Kidney (tissue), 14 donors: ENCODE data around the gene MAGI3. TPM values are rescaled to one million over a fixed set of nuclear protein-coding genes. Genes with fewer than 3 reads are reported as not detected.

Experiments
- DNase-seq, 5 donors: peaks; one replicate each; pipeline ENCODE4 v3.0.0-alpha.2; 2013 to 2020
- FAIRE-seq: peaks from 2 replicates; lab custom pipeline; 2012; peaks lifted over from hg19 to GRCh38; lab: Jason Lieb, UNC
- H3K27ac ChIP-seq, 2 donors: one replicate each; pipeline ENCODE4 v1.7.0; 2013; ENCODE audit warnings: low read depth in 2 of 2, low read length in 2 of 2, inconsistent platforms in 1 of 2
- H3K27me3 ChIP-seq: one replicate; pipeline ENCODE4 v1.7.1; 2013; ENCODE audit warnings: low read length, inconsistent platforms; ENCODE audit not compliant: control insufficient read depth, insufficient read depth
- H3K36me3 ChIP-seq, 3 donors: one replicate each; pipeline versions ENCODE4 v1.7.0 to v1.7.1; 2013; ENCODE audit warnings: low read length in 3 of 3, control low read depth in 1 of 3, inconsistent platforms in 1 of 3; ENCODE audit not compliant: insufficient read depth in 3 of 3, control insufficient read depth in 2 of 3
- H3K4me1 ChIP-seq, 3 donors: one replicate each; pipeline versions ENCODE4 v1.7.0 to v1.7.1; 2013; ENCODE audit warnings: low read length in 3 of 3, inconsistent platforms in 1 of 3, low read depth in 1 of 3; ENCODE audit not compliant: control insufficient read depth in 2 of 3, insufficient read depth in 2 of 3
- H3K4me3 ChIP-seq, 3 donors: one replicate each; pipeline versions ENCODE4 v1.7.0 to v1.8.1; 2013; ENCODE audit warnings: low read length in 3 of 3, control low read depth in 1 of 3, inconsistent platforms in 1 of 3
- H3K9ac ChIP-seq, 3 donors: one replicate each; pipeline versions ENCODE4 v1.7.0 to v1.7.1; 2013; ENCODE audit warnings: low read length in 3 of 3, control low read depth in 1 of 3, inconsistent platforms in 1 of 3
- H3K9me3 ChIP-seq, 3 donors: one replicate each; pipeline versions ENCODE4 v1.7.0 to v1.7.1; 2013; ENCODE audit warnings: low read length in 3 of 3, control low read depth in 1 of 3, inconsistent platforms in 1 of 3; ENCODE audit not compliant: control insufficient read depth in 2 of 3, insufficient read depth in 1 of 3
- intact Hi-C: fragments of 100-400 bp; cut with DNase I; formaldehyde crosslinking; loops from one replicate; pipeline ENCODE4 v1.11.1; 2022
- polyA plus RNA-seq: library from polyadenylated mRNA; stranded (reverse); fragments of 350-450 nt; fragmentation: Illumina TruSeq; extraction: RNeasy Lipid Tissue Mini Kit (QIAGEN cat#74804); gene quantifications from one replicate; pipeline ENCODE4 v1.2.3, GENCODE V29; 2014; ENCODE audit warnings: low read depth, low replicate concordance; ENCODE audit not compliant: insufficient read depth
- total RNA-seq: library from RNA; stranded (reverse); fragmentation: NEBNext Ultra II Directional; extraction: Animal tissue kit (Norgen Biotek cat#: 25700); gene quantifications from one replicate; pipeline ENCODE4 v1.2.1, GENCODE V29; 2021
- TF ChIP-seq, protein P1 (sequence below): IDR thresholded peaks from 3 replicates; pipeline ENCODE4 v1.5.1; 2012; ENCODE audit warnings: mild to moderate bottlenecking, moderate library complexity, borderline replicate concordance; ENCODE audit not compliant: insufficient read depth; ENCODE audit errors: extremely low read depth
- donor health status: control.
- donor health status: control.
- donor health status: control.
- donor health status: control.
- donor health status: control.
- donor health status: DM: yes; HTN: yes; CAD: no.
- donor health status: Normal renal cell carcinoma (clear cell type).

MAGI3 gene
- total and polyA plus RNA-seq, 2 donors from 2014 or later: 5.6 to 25.9 TPM

DNA sequence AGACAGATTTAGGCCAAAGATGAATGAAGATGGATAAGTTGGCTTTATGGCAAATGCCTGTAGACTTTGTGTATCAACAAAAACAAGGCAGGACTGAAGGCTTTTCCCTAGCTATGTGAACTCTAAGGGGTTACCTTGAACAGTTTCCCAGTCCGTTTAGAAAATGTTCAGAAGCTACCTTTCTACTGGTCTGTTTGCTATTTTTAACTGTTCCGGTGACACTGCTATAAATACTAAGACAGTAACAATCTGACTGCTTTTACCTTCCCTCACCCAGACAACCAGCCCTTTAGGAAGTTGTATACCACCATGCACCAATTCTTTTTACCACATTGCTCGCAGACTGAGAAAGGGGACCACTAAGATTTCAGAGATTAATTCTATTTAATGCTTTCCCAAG, 266.8 kb downstream of the MAGI3 start:
- TF ChIP-seq, protein P1, sequence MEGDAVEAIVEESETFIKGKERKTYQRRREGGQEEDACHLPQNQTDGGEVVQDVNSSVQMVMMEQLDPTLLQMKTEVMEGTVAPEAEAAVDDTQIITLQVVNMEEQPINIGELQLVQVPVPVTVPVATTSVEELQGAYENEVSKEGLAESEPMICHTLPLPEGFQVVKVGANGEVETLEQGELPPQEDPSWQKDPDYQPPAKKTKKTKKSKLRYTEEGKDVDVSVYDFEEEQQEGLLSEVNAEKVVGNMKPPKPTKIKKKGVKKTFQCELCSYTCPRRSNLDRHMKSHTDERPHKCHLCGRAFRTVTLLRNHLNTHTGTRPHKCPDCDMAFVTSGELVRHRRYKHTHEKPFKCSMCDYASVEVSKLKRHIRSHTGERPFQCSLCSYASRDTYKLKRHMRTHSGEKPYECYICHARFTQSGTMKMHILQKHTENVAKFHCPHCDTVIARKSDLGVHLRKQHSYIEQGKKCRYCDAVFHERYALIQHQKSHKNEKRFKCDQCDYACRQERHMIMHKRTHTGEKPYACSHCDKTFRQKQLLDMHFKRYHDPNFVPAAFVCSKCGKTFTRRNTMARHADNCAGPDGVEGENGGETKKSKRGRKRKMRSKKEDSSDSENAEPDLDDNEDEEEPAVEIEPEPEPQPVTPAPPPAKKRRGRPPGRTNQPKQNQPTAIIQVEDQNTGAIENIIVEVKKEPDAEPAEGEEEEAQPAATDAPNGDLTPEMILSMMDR: no peak
- no peak overlapping the region for H3K4me3 ChIP-seq
- peaks cover 0 to 2% (median 2%) of the 10 kb centered on the region in 3 donors for H3K36me3 ChIP-seq
- no peak overlapping the region for H3K9ac ChIP-seq
- FAIRE-seq (no peak), DNase-seq (no peak)
- no peaks in the 10 kb centered on the region for H3K9me3 ChIP-seq
- peaks cover 0 to 3% (median 0%) of the 10 kb centered on the region in 3 donors for H3K4me1 ChIP-seq
- no peak overlapping the region for H3K27ac ChIP-seq
- H3K27me3 ChIP-seq: no peaks in the 10 kb centered on the region
- intact Hi-C loops: no loop called here

DNA sequence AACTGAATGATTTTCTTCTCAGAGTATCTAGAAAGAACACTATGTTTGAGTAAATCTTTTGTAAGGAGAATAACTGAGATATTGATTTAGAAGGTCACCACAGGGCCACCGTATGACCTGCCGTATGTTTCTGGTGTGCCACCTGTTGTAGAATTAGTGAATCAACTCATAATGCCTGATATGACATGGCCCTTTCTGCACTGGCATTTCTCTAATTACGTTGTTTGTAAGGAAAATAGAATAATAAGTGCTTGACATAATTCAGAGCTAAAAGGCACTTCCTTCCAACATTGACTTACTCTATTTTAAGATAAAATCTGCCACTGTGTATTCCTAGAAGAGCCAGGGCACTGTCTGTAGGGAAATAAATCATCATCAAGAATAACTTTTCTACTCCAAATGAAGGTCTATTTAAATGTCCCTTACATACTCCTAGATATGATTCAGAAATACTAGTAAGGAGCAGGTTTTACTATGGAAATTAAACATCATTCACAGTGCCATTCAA, 267.3 kb downstream of the MAGI3 start:
- FAIRE-seq: no peak
- Histone ChIP-seq H3K4me3 (no peak overlapping the region), H3K27me3 (no peaks in the 10 kb centered on the region), H3K27ac (no peak overlapping the region), H3K9ac (no peak overlapping the region), H3K36me3 (peaks cover 0 to 2% (median 2%) of the 10 kb centered on the region in 3 donors), H3K9me3 (no peaks in the 10 kb centered on the region), H3K4me1 (peaks cover 0 to 3% (median 0%) of the 10 kb centered on the region in 3 donors)
- intact Hi-C loops: no loop called here
- TF ChIP-seq, protein P1: no peak
- no peak for DNase-seq

DNA sequence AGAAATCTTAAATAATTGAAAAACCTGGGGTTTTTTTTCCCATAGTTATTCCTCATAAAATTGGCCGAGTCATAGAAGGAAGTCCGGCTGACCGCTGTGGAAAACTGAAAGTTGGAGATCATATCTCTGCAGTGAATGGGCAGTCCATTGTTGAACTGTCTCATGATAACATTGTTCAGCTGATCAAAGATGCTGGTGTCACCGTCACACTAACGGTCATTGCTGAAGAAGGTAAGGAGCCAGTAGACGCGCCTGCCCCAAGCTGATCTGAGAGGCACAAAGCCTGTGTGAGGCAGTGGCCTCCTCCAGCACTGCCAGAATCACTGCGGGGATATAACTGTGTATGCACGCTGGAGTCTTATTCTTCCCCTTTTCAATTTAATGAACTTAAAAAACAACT, 268.7 kb downstream of the MAGI3 start:
- no peak overlapping the region for H3K9ac ChIP-seq
- no peaks in the 10 kb centered on the region for H3K27me3 ChIP-seq
- H3K9me3 ChIP-seq: no peaks in the 10 kb centered on the region
- FAIRE-seq (no peak), DNase-seq (no peak)
- peaks cover 0 to 3% (median 0%) of the 10 kb centered on the region in 3 donors for H3K4me1 ChIP-seq
- H3K36me3 ChIP-seq: peaks cover 0 to 2% (median 2%) of the 10 kb centered on the region in 3 donors
- intact Hi-C loops: no loop called here
- TF ChIP-seq, protein P1: no peak
- H3K27ac ChIP-seq: no peak overlapping the region
- no peak overlapping the region for H3K4me3 ChIP-seq

DNA sequence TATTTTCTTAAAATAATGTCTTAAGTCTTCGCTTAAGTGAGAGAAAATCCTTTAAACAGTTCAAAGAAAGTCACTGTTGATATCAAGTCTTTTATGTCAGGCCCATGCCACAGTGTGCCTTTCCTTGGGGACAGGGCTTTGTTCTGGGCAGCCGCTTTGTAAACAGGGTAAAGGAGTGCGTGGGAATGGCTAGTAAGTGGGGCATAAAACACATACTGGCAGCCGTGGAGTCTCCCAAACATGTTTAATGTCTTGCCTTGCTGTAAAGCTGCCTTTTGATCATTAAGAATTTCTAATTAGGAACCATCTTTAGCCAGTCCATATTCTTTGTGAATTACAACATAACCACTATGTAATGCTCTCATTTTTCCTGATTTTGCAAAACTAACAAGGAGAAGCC, 269.2 kb downstream of the MAGI3 start:
- DNase-seq (no peak), FAIRE-seq (no peak)
- H3K27ac ChIP-seq: no peak overlapping the region

More for the DNA sequence above, 269.2 kb downstream of the MAGI3 start:
- Histone ChIP-seq H3K9ac (no peak overlapping the region), H3K4me1 (peaks cover 0 to 3% (median 0%) of the 10 kb centered on the region in 3 donors), H3K27me3 (no peaks in the 10 kb centered on the region), H3K36me3 (peaks cover 0 to 2% (median 2%) of the 10 kb centered on the region in 3 donors), H3K9me3 (no peaks in the 10 kb centered on the region), H3K4me3 (no peak overlapping the region)
- intact Hi-C loops: no loop called here
- TF ChIP-seq, protein P1: no peak
